MM.1S (cell line): ENCODE measurements around the gene MTARC2.

Experiments
- EZH2 ChIP-seq: fragments of 300-600 bp; sonication (generic); optimal IDR thresholded peaks from 2 replicates; pipeline ENCODE3; 2017; ENCODE audit warnings: low read depth, mild to moderate bottlenecking, antibody characterized with exemption, low read length, mixed read lengths
- EZH2phosphoT487 ChIP-seq: fragments of 300-600 bp; sonication (generic); IDR thresholded peaks from 2 replicates; pipeline ENCODE4 v1.6.1; 2018; ENCODE audit warnings: antibody characterized with exemption, low read length
- TF ChIP-seq, protein P1 (sequence below): fragments of 300-600 bp; sonication (generic); IDR thresholded peaks from 2 replicates; pipeline ENCODE4 v1.5.1; 2016; ENCODE audit warnings: antibody characterized with exemption, low read length, mixed read lengths

DNA sequence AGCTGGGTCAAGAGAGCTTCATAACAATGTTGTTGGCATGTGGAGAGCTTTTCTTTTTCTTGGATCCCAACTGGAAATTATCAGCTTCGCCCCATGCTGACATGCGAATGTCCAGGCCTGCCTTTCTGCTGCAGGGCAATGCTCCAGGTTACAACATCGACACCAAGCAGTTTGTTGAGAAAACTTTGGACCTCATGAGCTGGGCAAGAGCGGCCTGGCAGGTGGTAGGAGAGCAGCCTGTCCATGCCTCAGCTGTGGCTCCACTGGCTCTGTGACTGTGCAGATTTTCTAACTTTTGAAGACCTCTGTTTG, 80.0 kb downstream of the MTARC2 start:
- TF ChIP-seq, protein P1, sequence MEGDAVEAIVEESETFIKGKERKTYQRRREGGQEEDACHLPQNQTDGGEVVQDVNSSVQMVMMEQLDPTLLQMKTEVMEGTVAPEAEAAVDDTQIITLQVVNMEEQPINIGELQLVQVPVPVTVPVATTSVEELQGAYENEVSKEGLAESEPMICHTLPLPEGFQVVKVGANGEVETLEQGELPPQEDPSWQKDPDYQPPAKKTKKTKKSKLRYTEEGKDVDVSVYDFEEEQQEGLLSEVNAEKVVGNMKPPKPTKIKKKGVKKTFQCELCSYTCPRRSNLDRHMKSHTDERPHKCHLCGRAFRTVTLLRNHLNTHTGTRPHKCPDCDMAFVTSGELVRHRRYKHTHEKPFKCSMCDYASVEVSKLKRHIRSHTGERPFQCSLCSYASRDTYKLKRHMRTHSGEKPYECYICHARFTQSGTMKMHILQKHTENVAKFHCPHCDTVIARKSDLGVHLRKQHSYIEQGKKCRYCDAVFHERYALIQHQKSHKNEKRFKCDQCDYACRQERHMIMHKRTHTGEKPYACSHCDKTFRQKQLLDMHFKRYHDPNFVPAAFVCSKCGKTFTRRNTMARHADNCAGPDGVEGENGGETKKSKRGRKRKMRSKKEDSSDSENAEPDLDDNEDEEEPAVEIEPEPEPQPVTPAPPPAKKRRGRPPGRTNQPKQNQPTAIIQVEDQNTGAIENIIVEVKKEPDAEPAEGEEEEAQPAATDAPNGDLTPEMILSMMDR: no peak
- TF ChIP-seq EZH2: no peak
- TF ChIP-seq EZH2phosphoT487: no peak
